Stimulated activated naive CD4-positive, alpha-beta T cell treated with Interleukin-2 at 50 U/mL for 16 hours (primary cell): ENCODE results near the gene CIB2.

ENCODE experiments used
- DNase-seq: peaks from one replicate; lab custom pipeline; 2025; lab: John Stamatoyannopoulos, UW

Gene CIB2

GRCh38 chr15:78149068-78149804 lies 18.0 kb upstream of the CIB2 start, which contains the start of gene IDH3A:
Gene IDH3A, plus strand, starts transcription at chr15:78149362. Its CDS starts 42 bp downstream, at chr15:78149404.
- DNase-seq: peak; percentile 99

- DNase-seq: no peak
Observed at GRCh38 chr15:78148392-78149067, 17.3 kb upstream of the CIB2 start.

- DNase-seq: no peak
Observed at GRCh38 chr15:78147566-78147965, 16.3 kb upstream of the CIB2 start.

GRCh38 chr15:78146425-78147154 lies 15.3 kb upstream of the CIB2 start:
- DNase-seq: no peak

GRCh38 chr15:78142332-78142731 lies 11.1 kb upstream of the CIB2 start:
- DNase-seq: no peak

- no peak for DNase-seq
Observed at GRCh38 chr15:78140292-78140691, 9.0 kb upstream of the CIB2 start.

- DNase-seq: no peak
Observed at GRCh38 chr15:78139578-78139977, 8.3 kb upstream of the CIB2 start.

- no peak for DNase-seq
Observed at GRCh38 chr15:78133801-78134200, 2.6 kb upstream of the CIB2 start.

- DNase-seq: no peak
Observed at GRCh38 chr15:78130466-78131294, 565 bp downstream of the CIB2 start.

GRCh38 chr15:78129751-78130287 lies 1.4 kb downstream of the CIB2 start:
- DNase-seq: no peak

- no peak for DNase-seq
Observed at GRCh38 chr15:78129077-78129750, 2.0 kb downstream of the CIB2 start.

GRCh38 chr15:78127882-78128281 lies 3.4 kb downstream of the CIB2 start:
- DNase-seq: no peak

- DNase-seq: no peak
Observed at GRCh38 chr15:78125267-78125666, 6.0 kb downstream of the CIB2 start.

- DNase-seq: no peak
Observed at GRCh38 chr15:78120523-78120922, 10.7 kb downstream of the CIB2 start.

GRCh38 chr15:78112551-78112950 lies 18.7 kb downstream of the CIB2 start:
- DNase-seq: no peak

- DNase-seq: no peak
Observed at GRCh38 chr15:78111788-78112187, 19.5 kb downstream of the CIB2 start.

GRCh38 chr15:78110916-78111475 lies 20.2 kb downstream of the CIB2 start:
- no peak for DNase-seq

GRCh38 chr15:78110096-78110495 lies 21.1 kb downstream of the CIB2 start:
- DNase-seq: no peak

- no peak for DNase-seq
Observed at GRCh38 chr15:78109156-78109555, 22.1 kb downstream of the CIB2 start.

GRCh38 chr15:78108300-78109084 lies 22.8 kb downstream of the CIB2 start:
- peak; percentile 83 for DNase-seq
